Uterus (tissue), 4 donors: ENCODE results near the gene ARHGAP8. TPM values are rescaled to one million over a fixed set of nuclear protein-coding genes. Genes with fewer than 3 reads are reported as not detected.
A peak's percentile ranks its signal among the peaks of the same experiment; 100 is the strongest.

ENCODE experiments used
- DNase-seq, 2 donors: peaks; one replicate each; pipeline ENCODE4 v3.0.0-alpha.2; 2019 to 2020
- H3K27ac ChIP-seq, 2 donors: fragments of 200-600 bp; sonication (generic); 1 replicate in 1 of 2; 2 replicates in 1 of 2; pipeline ENCODE4 v1.5.1; 2016 to 2018
- H3K27me3 ChIP-seq, 2 donors: fragments of 200-600 bp; sonication (generic); one replicate each; pipeline ENCODE4 v1.5.1; 2018 to 2019; ENCODE audit warnings: control low read depth in 1 of 2
- H3K36me3 ChIP-seq, 2 donors: fragments of 200-600 bp; sonication (generic); one replicate each; pipeline ENCODE4 v1.5.1; 2019; ENCODE audit warnings: control low read depth in 1 of 2
- H3K4me1 ChIP-seq, 2 donors: fragments of 200-600 bp; sonication (generic); one replicate each; pipeline ENCODE4 v1.5.1; 2018 to 2019; ENCODE audit warnings: control low read depth in 1 of 2
- H3K4me3 ChIP-seq, 2 donors: fragments of 200-600 bp; sonication (generic); 1 replicate in 1 of 2; 2 replicates in 1 of 2; pipeline ENCODE4 v1.5.1; 2018 to 2019; ENCODE audit warnings: mild to moderate bottlenecking in 1 of 2
- H3K9me3 ChIP-seq, 2 donors: fragments of 200-600 bp; sonication (generic); one replicate each; pipeline ENCODE4 v1.5.1; 2019; ENCODE audit warnings: control low read depth in 1 of 2
- POLR2A ChIP-seq, 2 donors: fragments of 450-650 bp; IDR thresholded peaks; one replicate each; pipeline ENCODE4 v1.6.1; 2016; ENCODE audit warnings: antibody characterized with exemption in 2 of 2, mild to moderate bottlenecking in 1 of 2, moderate library complexity in 1 of 2
- intact Hi-C: fragments of 100-400 bp; cut with DNase I; formaldehyde crosslinking; loops from one replicate; pipeline ENCODE4 v1.15.1; 2023; ENCODE audit warnings: low total_unique reads
- total RNA-seq, 4 donors: library from RNA; depleted of rRNA in 3 of 4; stranded (reverse); fragments of >200 nt in 3 of 4; gene quantifications; one replicate each; pipeline versions ENCODE4 v1.1.0 to v1.2.4, GENCODE V29; 2014 to 2023
- TF ChIP-seq, protein P1 (sequence below), 4 experiments: fragments of 200-600 bp in 2 of 4; fragments of 450-650 bp in 2 of 4; sonication (generic) in 2 of 4; IDR thresholded peaks; one replicate each; pipeline ENCODE4 v1.5.1; 2016 to 2019; ENCODE audit warnings: antibody characterized with exemption in 4 of 4, mild to moderate bottlenecking in 2 of 4, moderate library complexity in 1 of 4
- donor health status: DM: yes; HTN: yes; CAD: no.

Gene ARHGAP8
- total RNA-seq, 4 donors from 2014 or later = 1.8 to 4.4 TPM; not detected in 2

GRCh38 chr22:44724859-44725258, 27.5 kb upstream of the ARHGAP8 start:
- Histone ChIP-seq H3K4me3 (no peak overlapping the region), H3K36me3 (no peaks in the 10 kb centered on the region), H3K27me3 (no peaks in the 10 kb centered on the region), H3K27ac (no peak overlapping the region), H3K4me1 (no peaks in the 10 kb centered on the region), H3K9me3 (no peaks in the 10 kb centered on the region)
- no peak for DNase-seq
- TF ChIP-seq POLR2A (IDR thresholded peaks at IDR 0.05) = no peak
- TF ChIP-seq, protein P1, sequence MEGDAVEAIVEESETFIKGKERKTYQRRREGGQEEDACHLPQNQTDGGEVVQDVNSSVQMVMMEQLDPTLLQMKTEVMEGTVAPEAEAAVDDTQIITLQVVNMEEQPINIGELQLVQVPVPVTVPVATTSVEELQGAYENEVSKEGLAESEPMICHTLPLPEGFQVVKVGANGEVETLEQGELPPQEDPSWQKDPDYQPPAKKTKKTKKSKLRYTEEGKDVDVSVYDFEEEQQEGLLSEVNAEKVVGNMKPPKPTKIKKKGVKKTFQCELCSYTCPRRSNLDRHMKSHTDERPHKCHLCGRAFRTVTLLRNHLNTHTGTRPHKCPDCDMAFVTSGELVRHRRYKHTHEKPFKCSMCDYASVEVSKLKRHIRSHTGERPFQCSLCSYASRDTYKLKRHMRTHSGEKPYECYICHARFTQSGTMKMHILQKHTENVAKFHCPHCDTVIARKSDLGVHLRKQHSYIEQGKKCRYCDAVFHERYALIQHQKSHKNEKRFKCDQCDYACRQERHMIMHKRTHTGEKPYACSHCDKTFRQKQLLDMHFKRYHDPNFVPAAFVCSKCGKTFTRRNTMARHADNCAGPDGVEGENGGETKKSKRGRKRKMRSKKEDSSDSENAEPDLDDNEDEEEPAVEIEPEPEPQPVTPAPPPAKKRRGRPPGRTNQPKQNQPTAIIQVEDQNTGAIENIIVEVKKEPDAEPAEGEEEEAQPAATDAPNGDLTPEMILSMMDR (IDR thresholded peaks at IDR 0.05) = no peak
- intact Hi-C loops = no loop called here

DNA sequence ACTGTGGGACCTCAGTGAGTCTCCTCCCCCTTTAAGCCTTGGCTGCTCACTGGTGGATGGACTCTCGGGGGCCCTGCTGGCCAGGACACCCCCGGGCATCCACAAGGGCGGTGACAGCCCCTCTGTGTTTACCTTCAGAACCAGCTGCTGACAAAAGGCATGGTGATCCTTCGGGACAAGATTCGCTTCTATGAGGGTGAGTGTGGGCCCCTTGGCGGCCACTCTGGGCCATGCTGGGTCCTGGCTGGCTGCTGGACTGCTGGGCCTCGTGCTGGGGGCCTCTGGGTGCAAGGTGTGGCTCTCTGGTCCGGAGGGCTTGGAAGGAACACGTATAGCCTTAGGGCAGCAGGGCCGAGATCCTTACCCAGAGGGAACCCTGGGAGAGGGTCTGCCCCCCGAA, 25.9 kb upstream of the ARHGAP8 start:
- no peak overlapping the region for H3K4me3 ChIP-seq
- no peaks in the 10 kb centered on the region for H3K9me3 ChIP-seq
- H3K36me3 ChIP-seq = no peaks in the 10 kb centered on the region
- no peak for DNase-seq
- TF ChIP-seq, protein P1 (IDR thresholded peaks at IDR 0.05) = no peak
- no peak for TF ChIP-seq POLR2A (IDR thresholded peaks at IDR 0.05)
- intact Hi-C loops = no loop called here
- H3K4me1 ChIP-seq = no peaks in the 10 kb centered on the region
- H3K27ac ChIP-seq = no peak overlapping the region
- no peaks in the 10 kb centered on the region for H3K27me3 ChIP-seq

- intact Hi-C loops = no loop called here
- Histone ChIP-seq H3K4me3 (no peak overlapping the region), H3K27me3 (no peaks in the 10 kb centered on the region), H3K36me3 (no peaks in the 10 kb centered on the region), H3K9me3 (no peaks in the 10 kb centered on the region), H3K4me1 (no peaks in the 10 kb centered on the region), H3K27ac (no peak overlapping the region)
- DNase-seq = no peak
- TF ChIP-seq, protein P1 (IDR thresholded peaks at IDR 0.05) = no peak
- TF ChIP-seq POLR2A (IDR thresholded peaks at IDR 0.05) = no peak
Measured at GRCh38 chr22:44727148-44727547, 25.2 kb upstream of the ARHGAP8 start.

DNA sequence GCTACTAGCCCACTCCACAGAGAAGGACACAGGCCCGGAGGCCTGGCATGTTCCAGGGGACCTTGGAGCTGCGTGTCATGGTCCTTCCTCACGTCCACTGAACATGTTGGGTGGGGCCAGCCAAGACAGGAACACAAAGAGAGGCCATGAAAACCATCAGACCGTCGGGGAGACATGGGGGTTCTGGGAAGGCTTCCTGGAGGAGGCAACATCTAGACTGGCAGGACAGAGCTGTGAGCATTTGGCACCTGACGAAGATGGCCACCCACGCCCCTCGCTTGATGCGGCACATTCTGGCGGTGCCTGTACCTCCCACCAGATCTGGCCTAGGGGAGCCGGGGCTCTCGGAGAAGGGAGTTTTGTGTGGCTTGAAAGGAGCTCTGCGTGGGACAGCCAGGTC, 24.7 kb upstream of the ARHGAP8 start:
- H3K27me3 ChIP-seq = no peaks in the 10 kb centered on the region
- no peak for TF ChIP-seq POLR2A (IDR thresholded peaks at IDR 0.05)
- TF ChIP-seq, protein P1 (IDR thresholded peaks at IDR 0.05) = no peak
- H3K4me1 ChIP-seq = no peaks in the 10 kb centered on the region
- H3K27ac ChIP-seq = no peak overlapping the region
- no peak for DNase-seq
- intact Hi-C loops = no loop called here
- no peaks in the 10 kb centered on the region for H3K9me3 ChIP-seq
- H3K4me3 ChIP-seq = no peak overlapping the region
- H3K36me3 ChIP-seq = no peaks in the 10 kb centered on the region

DNA sequence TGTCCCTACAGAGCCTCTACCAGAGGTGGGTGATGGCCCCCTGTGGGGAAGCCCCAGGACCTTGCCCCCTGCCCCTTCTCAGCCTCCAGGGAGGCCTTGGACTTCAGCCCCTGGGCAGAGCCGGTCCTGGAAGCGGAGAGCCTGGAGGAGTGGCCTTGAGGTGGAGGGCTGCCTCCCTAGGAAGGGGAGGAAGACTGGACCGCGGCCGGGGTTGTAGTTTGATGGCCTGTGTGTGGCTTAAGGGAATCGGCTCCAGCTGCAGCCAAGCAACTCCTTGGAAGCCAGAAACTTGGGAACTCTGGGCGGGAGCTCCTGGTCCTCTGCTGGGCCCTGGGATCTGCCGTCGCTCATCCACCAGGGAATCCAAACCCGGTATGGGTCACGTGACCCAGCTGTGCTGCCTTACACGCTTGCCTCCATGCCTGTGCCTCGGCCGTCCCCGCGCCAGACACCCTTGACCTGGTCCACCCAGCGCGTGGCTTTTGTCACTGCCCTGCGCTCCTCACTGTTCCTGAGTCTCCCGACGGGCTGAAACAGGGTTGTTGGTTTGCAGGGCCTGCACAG, 23.5 kb upstream of the ARHGAP8 start:
- peak; percentile 48 to 67 for DNase-seq
- TF ChIP-seq, protein P1 (IDR thresholded peaks at IDR 0.05) = no peak
- no peak for TF ChIP-seq POLR2A (IDR thresholded peaks at IDR 0.05)
- intact Hi-C loops = no loop called here
- Histone ChIP-seq H3K4me3 (no peak overlapping the region), H3K36me3 (no peaks in the 10 kb centered on the region), H3K27ac (peak overlapping the region; percentile 65 to 66), H3K4me1 (no peaks in the 10 kb centered on the region), H3K27me3 (no peaks in the 10 kb centered on the region), H3K9me3 (no peaks in the 10 kb centered on the region)
